Peyer's patch (tissue), 4 donors: Measurements from ENCODE around the gene SIK2.

ENCODE experiments used
- CTCF ChIP-seq, 6 experiments: fragments of 450-650 bp in 4 of 6; fragments of 200-600 bp in 2 of 6; sonication (generic) in 1 of 6; IDR thresholded peaks; one replicate each; pipeline ENCODE4 v1.5.1; 2017 to 2019; ENCODE audit warnings: antibody characterized with exemption in 6 of 6, mild to moderate bottlenecking in 3 of 6, moderate library complexity in 1 of 6
- POLR2A ChIP-seq, 2 donors: fragments of 450-650 bp; IDR thresholded peaks; one replicate each; pipeline ENCODE4 v1.5.1; 2017; ENCODE audit warnings: antibody characterized with exemption in 2 of 2, mild to moderate bottlenecking in 2 of 2, moderate library complexity in 2 of 2

DNA sequence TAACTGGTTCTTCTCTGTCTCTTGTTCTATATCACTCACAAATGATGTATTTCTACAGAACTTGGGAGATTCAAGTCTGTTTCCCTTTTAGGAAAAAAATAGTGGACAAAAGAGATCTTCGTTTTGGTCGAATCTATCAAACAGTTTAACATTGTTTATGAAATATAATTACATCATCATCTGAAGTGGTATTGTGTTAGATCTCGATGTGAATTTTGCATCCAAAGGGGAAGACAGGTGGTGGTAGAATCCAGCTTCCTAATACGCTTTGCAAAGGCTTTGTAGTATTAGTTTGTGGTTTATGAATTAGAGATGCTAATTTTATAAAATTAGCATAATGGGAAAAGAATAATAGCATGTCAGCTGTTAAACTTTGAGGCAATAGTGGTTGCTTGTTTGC is 3.4 kb downstream of the SIK2 start:
- TF ChIP-seq CTCF (IDR thresholded peaks at IDR 0.05) (no peak), POLR2A (IDR thresholded peaks at IDR 0.05) (no peak)
